Measurements from ENCODE around the gene GNB1. TPM values are rescaled to one million over a fixed set of nuclear protein-coding genes. Genes with fewer than 3 reads are reported as not detected.
A peak's percentile ranks its signal among the peaks of the same experiment; 100 is the strongest.

Gene GNB1
- total and polyA plus RNA-seq, 12 donors = 79.6 to 482 (median 163) TPM

- intact Hi-C loops (cut with DNase I) = no loop called here
- Histone ChIP-seq H3K9me3 (replicated peaks in 1 of 3) (no peaks in the 10 kb centered on the region), H3K4me3 (no peak overlapping the region), H3K36me3 (replicated peaks in 1 of 2) (peaks cover 0 to 51% of the 10 kb centered on the region in 2 donors), H3K4me1 (replicated peaks in 1 of 2) (no peaks in the 10 kb centered on the region), H3K27me3 (no peaks in the 10 kb centered on the region), H3K27ac (no peak overlapping the region)
- TF ChIP-seq POLR2A (IDR thresholded peaks at IDR 0.05) (no peak), CTCF (IDR thresholded peaks at IDR 0.05) (no peak)
- DNase-seq = no peak
- WGBS, 4 donors = 91 to 94% (median 92%) methylated on average over 14 of the region's 14 CpGs
Measured at GRCh38 chr1:1815606-1816281, 75.1 kb downstream of the GNB1 start.

- WGBS, 4 donors = 91 to 95% (median 95%) methylated on average over 6 of the region's 6 CpGs
- H3K27ac ChIP-seq = no peak overlapping the region
- peaks cover 0 to 4% of the 10 kb centered on the region in 2 donors for H3K4me1 ChIP-seq (replicated peaks in 1 of 2)
- TF ChIP-seq POLR2A (IDR thresholded peaks at IDR 0.05) (no peak), CTCF (IDR thresholded peaks at IDR 0.05) (no peak)
- intact Hi-C loops (cut with DNase I) = no loop called here
- no peaks in the 10 kb centered on the region for H3K9me3 ChIP-seq (replicated peaks in 1 of 3)
- DNase-seq = no peak
- H3K27me3 ChIP-seq = no peaks in the 10 kb centered on the region
- no peak overlapping the region for H3K4me3 ChIP-seq
- peaks cover 0 to 58% of the 10 kb centered on the region in 2 donors for H3K36me3 ChIP-seq (replicated peaks in 1 of 2)
Measured at GRCh38 chr1:1809489-1809888, 81.4 kb downstream of the GNB1 start.

- Histone ChIP-seq H3K4me3 (no peak overlapping the region), H3K27me3 (no peaks in the 10 kb centered on the region), H3K27ac (no peak overlapping the region), H3K9me3 (replicated peaks in 1 of 3) (no peaks in the 10 kb centered on the region), H3K4me1 (replicated peaks in 1 of 2) (peaks cover 0 to 4% of the 10 kb centered on the region in 2 donors), H3K36me3 (replicated peaks in 1 of 2) (peaks cover 0 to 58% of the 10 kb centered on the region in 2 donors)
- intact Hi-C loops (cut with DNase I) = no loop called here
- DNase-seq = no peak
- TF ChIP-seq POLR2A (IDR thresholded peaks at IDR 0.05) = no peak
- TF ChIP-seq CTCF (IDR thresholded peaks at IDR 0.05) = no peak
- WGBS, 4 donors = 93 to 98% (median 95%) methylated on average over 10 of the region's 10 CpGs
Measured at GRCh38 chr1:1808206-1808605, 82.7 kb downstream of the GNB1 start.

GRCh38 chr1:1806890-1807289 lies 84.0 kb downstream of the GNB1 start:
- Histone ChIP-seq H3K4me3 (no peak overlapping the region), H3K4me1 (replicated peaks in 1 of 2) (peaks cover 0 to 4% of the 10 kb centered on the region in 2 donors), H3K36me3 (replicated peaks in 1 of 2) (peaks cover 0 to 58% of the 10 kb centered on the region in 2 donors), H3K27ac (peak overlapping the region in 1 of 5 donors; percentile 18), H3K27me3 (no peaks in the 10 kb centered on the region), H3K9me3 (replicated peaks in 1 of 3) (no peaks in the 10 kb centered on the region)
- 62 to 92% (median 83%) methylated on average over 2 of the region's 2 CpGs for WGBS, 4 donors
- TF ChIP-seq CTCF (IDR thresholded peaks at IDR 0.05) (no peak), POLR2A (IDR thresholded peaks at IDR 0.05) (no peak)
- intact Hi-C loops (cut with DNase I) = no loop called here
- no peak for DNase-seq

Measured in adrenal gland (tissue), 12 donors.